Stimulated activated naive CD4-positive, alpha-beta T cell (primary cell): ENCODE results near the gene REEP6.
"Not testable (repeated sequence)": the region's sequence is repeated elsewhere in the genome, so short reads cannot be mapped to it uniquely, and the experiment has no call there.

ENCODE experiments used
- DNase-seq, 6 experiments: peaks; one replicate each; lab custom pipeline; 2025; lab: John Stamatoyannopoulos, UW

Gene REEP6

DNA sequence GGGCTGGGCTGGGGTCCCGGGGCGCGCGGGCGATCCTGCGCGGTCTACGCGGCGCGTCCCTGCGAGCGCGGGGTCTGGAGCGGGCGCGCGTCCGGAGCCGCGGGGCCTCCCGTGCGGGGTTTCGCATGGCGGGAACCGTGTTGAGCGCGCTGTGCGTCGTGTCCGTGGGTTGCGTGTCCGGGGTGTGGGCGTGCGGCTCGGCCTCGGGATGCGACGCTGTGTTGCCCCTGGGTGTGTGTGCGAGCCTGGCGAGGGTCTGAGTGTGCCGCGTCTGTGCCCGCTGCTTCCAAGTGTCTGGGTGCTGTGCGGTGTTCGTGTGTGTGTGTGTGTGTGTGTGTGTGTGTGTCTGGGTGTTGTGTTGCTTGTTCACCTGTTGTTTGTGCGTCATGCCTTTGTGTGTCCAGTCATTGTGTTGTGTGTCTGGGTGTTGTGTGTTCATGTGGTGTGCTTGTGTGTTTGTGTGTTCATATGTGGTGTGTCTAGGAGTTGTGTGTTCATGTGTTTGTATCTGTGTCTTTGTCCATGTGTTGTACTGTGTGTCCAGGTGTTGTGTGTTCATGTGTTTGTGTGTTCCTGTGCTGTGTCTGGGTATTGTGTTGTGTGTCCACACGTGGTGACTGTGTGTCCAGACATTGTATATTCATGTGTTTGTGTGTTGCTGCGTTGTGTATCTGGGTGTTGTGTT, 33.4 kb downstream of the REEP6 start:
- DNase-seq, result no peak

- DNase-seq, result no peak
Measured at GRCh38 chr19:1524972-1525325, 34.0 kb downstream of the REEP6 start.

- no peak for DNase-seq
Measured at GRCh38 chr19:1525343-1525742, 34.4 kb downstream of the REEP6 start.

GRCh38 chr19:1526066-1526778, 35.2 kb downstream of the REEP6 start:
- no peak for DNase-seq

DNA sequence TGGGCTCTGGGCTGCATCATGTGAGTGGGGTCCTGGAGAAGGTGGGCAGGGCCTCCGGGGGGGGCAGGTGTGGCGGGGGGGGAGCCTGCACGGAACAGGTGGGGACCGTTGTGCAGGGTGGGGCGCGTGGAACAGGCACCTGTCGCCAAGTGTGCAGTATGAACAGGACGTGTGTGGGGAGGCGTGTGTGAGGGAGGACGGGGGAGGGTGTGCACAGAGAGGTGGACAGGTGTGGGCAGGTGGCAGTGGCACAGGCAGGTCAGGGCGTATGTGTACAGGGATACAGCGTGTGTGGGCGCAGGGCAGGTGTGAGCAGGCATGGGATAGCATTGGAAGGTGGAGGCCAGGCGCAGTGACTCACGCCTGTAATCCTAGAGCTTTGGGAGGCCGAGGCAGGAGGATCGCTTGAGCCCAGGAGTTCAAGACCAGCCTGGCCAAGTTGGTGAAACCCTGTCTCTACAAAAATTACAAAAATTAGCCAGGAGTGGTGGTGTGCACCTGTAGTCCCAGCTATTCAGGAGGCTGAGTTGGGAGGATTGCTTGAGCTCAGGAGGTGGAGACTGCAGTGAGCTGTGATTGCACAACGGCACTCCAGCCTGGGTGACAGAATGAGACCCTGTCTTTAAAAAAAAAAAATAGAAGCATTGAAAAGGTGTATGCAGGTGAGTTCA, 36.1 kb downstream of the REEP6 start:
- no peak for DNase-seq

- DNase-seq, result no peak
Measured at GRCh38 chr19:1527650-1528309, 36.8 kb downstream of the REEP6 start.

- DNase-seq, result no peak
Measured at GRCh38 chr19:1528596-1529429, 37.8 kb downstream of the REEP6 start.

- DNase-seq, result no peak
Measured at GRCh38 chr19:1529430-1529816, 38.4 kb downstream of the REEP6 start.

GRCh38 chr19:1530856-1531255, 39.9 kb downstream of the REEP6 start:
- DNase-seq, result not testable (repeated sequence)

DNA sequence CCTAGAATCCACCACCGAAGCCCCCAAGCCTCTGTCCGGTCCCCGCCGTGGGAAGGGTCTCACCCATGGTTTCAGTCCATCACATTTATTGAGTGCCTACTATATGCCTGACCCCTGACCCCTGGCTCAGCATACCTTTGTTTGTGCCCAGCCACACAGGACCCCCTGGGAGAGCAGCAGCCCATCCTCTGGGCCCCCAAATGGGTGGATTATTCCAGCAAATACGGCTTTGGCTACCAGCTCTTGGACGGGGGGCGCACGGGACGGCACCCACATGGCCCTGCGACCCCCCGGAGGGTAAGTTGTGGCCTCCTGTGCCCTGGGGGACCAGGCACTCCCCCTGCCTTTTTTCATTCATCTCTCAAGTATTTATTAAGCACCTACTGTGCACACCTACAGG, 40.6 kb downstream of the REEP6 start:
- no peak for DNase-seq

- no peak for DNase-seq
Measured at GRCh38 chr19:1532003-1532402, 41.0 kb downstream of the REEP6 start.

DNA sequence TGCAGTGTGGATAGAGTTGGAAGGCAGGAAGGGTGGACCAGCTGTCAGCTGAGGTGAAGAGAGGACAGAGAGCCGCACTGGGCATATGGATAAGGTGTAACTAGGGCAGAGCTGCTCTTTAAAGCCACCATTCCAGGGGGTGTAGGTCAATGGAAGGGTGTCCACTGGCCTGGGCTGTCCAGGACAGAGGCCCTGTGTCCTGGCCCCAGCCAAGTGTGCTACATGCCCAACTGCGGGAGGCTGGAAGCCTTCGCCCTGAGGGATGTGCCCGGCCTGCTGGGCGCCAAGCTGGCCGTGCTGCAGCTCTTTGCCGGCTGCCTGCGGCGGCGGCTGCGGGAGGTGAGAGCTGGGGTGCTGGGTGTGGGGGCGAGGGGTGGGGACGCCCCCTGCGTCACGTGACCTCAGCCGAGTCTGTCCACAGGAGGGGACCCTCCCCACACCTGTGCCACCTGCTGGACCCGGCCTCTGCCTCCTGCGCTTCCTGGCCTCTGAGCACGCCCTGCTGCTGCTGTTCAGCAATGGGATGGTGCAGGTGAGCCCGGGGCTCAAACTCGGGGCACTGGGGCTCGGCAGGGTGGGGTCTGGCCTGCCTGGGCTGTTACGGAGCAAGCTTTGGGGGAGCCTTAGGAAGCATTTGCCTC, 42.6 kb downstream of the REEP6 start:
- no peak for DNase-seq

- no peak for DNase-seq
Measured at GRCh38 chr19:1534972-1535371, 44.0 kb downstream of the REEP6 start.

DNA sequence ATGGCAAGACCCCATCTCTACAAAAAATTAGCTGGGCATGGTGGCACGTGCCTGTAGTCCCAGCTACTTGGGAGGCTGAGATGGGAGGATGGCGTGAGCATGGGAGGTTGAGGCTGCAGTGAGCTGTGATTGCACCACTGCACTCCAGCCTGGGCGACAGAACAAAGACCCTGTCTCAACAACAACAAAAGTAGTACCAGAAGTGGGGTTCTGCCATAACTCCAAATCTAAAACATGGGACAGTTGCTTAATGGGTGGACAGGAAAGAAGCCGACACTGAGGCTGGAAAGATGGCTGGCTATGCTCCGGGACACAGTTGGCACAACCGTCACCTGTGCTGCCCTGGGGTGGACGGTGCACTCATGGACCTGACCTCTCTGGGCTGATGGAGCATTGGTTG, 44.7 kb downstream of the REEP6 start:
- not testable (repeated sequence) for DNase-seq

GRCh38 chr19:1538978-1539377, 48.0 kb downstream of the REEP6 start:
- DNase-seq, result no peak

- DNase-seq, result not testable (repeated sequence)
Measured at GRCh38 chr19:1539749-1540148, 48.8 kb downstream of the REEP6 start.

DNA sequence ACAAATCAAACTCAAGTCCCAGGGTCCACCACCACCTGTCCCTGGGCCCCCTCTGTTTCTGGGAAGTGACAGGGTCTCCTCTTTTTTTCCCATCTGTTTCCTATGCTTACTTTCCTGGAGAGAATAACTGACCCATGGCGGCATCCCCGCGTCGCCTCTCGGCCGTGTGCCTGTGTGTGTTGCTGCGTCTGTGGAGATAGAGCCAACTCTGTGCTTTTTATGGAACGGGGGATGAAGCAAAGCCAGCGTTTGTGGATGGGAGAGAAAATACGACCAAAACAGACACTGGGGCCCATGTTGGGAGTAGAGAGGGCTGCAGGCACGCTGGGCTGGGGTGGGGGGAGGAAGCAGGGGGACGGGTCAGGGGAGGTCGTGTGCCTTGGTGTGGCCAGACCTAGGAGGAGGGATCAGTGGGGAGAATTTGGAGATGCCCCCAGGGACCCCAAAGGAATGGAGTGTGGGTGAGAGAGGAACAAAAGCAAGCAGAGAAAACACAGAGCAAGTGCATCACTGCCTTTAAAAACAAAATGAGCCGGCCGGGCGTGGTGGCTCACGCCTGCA, 49.5 kb downstream of the REEP6 start:
- no peak for DNase-seq
